NB4 (cell line): ENCODE measurements around the gene SLC39A12.
"Not testable (repeated sequence)": the region's sequence is repeated elsewhere in the genome, so short reads cannot be mapped to it uniquely, and the experiment has no call there.

Experiments
- MAX ChIP-seq: IDR thresholded peaks from 2 replicates; pipeline ENCODE4 v1.6.1; 2011; ENCODE audit warnings: low read depth, low read length
- MYC ChIP-seq: IDR thresholded peaks from 2 replicates; pipeline ENCODE4 v1.6.1; 2011; ENCODE audit warnings: low read depth, low read length
- POLR2A ChIP-seq: IDR thresholded peaks from 2 replicates; pipeline ENCODE4 v1.6.1; 2011; ENCODE audit warnings: mild to moderate bottlenecking; ENCODE audit not compliant: insufficient read length; ENCODE audit errors: extremely low read depth
- TF ChIP-seq, protein P1 (sequence below): IDR thresholded peaks from one replicate; pipeline ENCODE4 v1.5.1; 2012; ENCODE audit warnings: low read depth, low read length

DNA sequence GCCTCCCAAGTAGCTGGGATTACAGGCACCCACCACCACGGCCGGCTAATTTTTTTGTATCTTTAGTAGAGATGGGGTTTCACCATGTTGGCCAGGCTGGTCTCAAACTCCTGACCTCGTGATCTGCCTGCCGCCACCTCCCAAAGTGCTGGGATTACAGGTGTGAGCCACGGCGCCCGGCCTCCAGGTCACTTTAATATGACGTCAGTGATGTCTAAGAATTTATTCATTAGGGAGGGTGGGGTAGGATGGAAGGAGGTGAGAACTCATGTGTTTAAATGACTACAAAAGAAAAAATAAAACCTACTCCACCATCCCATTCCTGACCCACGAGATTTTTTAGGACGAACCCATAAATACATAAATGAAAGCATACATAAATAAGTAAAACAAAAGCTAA is 2.7 kb downstream of the SLC39A12 start:
- TF ChIP-seq MAX, POLR2A, MYC: not testable (repeated sequence)
- TF ChIP-seq, protein P1, sequence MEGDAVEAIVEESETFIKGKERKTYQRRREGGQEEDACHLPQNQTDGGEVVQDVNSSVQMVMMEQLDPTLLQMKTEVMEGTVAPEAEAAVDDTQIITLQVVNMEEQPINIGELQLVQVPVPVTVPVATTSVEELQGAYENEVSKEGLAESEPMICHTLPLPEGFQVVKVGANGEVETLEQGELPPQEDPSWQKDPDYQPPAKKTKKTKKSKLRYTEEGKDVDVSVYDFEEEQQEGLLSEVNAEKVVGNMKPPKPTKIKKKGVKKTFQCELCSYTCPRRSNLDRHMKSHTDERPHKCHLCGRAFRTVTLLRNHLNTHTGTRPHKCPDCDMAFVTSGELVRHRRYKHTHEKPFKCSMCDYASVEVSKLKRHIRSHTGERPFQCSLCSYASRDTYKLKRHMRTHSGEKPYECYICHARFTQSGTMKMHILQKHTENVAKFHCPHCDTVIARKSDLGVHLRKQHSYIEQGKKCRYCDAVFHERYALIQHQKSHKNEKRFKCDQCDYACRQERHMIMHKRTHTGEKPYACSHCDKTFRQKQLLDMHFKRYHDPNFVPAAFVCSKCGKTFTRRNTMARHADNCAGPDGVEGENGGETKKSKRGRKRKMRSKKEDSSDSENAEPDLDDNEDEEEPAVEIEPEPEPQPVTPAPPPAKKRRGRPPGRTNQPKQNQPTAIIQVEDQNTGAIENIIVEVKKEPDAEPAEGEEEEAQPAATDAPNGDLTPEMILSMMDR = not testable (repeated sequence)
